SJCRH30 (cell line): ENCODE results near the gene HPCAL1. TPM values are rescaled to one million over a fixed set of nuclear protein-coding genes. Genes with fewer than 3 reads are reported as not detected.

Source experiments
- DNase-seq, 2 experiments: peaks; one replicate each; pipeline ENCODE4 v3.0.0-alpha.2; 2015 to 2020
- H3K27ac ChIP-seq: fragments of 250-450 bp; sonication (Bioruptor Pico); 2 replicates; pipeline ENCODE4 v1.5.1; 2020; ENCODE audit warnings: mild to moderate bottlenecking, moderate library complexity
- H3K27me3 ChIP-seq: fragments of 250-450 bp; sonication (Bioruptor Pico); 2 replicates; pipeline ENCODE4 v1.5.1; 2020; ENCODE audit warnings: mild to moderate bottlenecking, moderate library complexity
- H3K36me3 ChIP-seq: fragments of 250-450 bp; sonication (Bioruptor Pico); 2 replicates; pipeline ENCODE4 v1.5.1; 2020; ENCODE audit warnings: mild to moderate bottlenecking, moderate library complexity
- H3K4me1 ChIP-seq: fragments of 250-450 bp; sonication (Bioruptor Pico); 2 replicates; pipeline ENCODE4 v1.5.1; 2020; ENCODE audit warnings: mild to moderate bottlenecking, moderate library complexity
- H3K4me3 ChIP-seq: fragments of 250-450 bp; sonication (Bioruptor Pico); 2 replicates; pipeline ENCODE4 v1.5.1; 2020; ENCODE audit warnings: mild to moderate bottlenecking, moderate library complexity
- H3K9me3 ChIP-seq: fragments of 250-450 bp; sonication (Bioruptor Pico); replicated peaks from 2 replicates; pipeline ENCODE4 v1.5.1; 2020; ENCODE audit warnings: mild to moderate bottlenecking, moderate library complexity
- total RNA-seq: library from RNA; depleted of rRNA; stranded (reverse); fragments of >200 nt; shearing (Covaris generic); gene quantifications from 2 replicates; pipeline ENCODE4 v1.2.3, GENCODE V29; 2014

Gene HPCAL1
- total RNA-seq, 1 experiment from 2014 or later, result 52.4 TPM

DNA sequence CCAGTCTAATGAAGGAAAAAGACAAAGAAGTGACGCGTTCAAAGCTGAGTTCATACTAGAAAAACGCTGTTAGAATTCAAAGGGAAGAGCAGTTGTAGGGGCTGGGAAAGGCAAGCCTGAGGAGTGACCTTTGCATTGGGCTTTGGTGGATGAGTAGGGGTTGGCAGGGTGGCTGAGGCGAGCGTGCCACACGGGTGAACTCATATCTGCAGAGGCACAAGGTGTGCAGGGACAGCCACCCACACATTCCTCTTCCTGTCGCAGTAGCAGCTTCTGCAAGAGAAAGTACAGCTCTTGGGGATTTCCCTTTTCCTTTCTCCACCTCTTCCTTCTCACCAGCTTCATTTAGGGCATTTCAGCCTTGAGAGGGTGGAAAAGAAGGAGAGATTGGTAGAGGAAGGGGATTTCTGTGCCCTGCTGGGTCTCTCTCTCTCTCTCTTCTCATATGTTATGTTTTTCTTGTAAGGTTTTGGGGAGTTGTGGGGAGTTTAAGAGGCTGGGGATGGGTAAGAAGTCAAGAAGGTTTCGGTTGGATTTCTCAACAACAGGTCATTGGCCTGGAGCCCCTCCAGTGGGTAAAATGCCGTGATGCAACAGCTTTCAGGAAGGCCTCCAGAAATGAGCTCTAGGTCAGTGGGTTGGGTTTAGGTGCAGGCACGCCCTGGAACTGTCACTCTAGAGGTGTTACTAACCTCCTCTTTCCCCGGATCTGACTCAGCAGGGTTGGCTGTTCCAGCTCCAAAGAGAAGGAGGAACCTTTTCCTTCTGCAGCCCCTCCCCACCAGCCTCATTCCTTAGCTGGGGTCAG is 105.3 kb downstream of the HPCAL1 start:
- H3K27ac ChIP-seq, result no peak overlapping the region
- no peaks in the 10 kb centered on the region for H3K36me3 ChIP-seq
- no peak overlapping the region for H3K4me3 ChIP-seq
- no peaks in the 10 kb centered on the region for H3K9me3 ChIP-seq
- DNase-seq, result no peak
- H3K4me1 ChIP-seq, result peaks cover 28% of the 10 kb centered on the region
- no peaks in the 10 kb centered on the region for H3K27me3 ChIP-seq

DNA sequence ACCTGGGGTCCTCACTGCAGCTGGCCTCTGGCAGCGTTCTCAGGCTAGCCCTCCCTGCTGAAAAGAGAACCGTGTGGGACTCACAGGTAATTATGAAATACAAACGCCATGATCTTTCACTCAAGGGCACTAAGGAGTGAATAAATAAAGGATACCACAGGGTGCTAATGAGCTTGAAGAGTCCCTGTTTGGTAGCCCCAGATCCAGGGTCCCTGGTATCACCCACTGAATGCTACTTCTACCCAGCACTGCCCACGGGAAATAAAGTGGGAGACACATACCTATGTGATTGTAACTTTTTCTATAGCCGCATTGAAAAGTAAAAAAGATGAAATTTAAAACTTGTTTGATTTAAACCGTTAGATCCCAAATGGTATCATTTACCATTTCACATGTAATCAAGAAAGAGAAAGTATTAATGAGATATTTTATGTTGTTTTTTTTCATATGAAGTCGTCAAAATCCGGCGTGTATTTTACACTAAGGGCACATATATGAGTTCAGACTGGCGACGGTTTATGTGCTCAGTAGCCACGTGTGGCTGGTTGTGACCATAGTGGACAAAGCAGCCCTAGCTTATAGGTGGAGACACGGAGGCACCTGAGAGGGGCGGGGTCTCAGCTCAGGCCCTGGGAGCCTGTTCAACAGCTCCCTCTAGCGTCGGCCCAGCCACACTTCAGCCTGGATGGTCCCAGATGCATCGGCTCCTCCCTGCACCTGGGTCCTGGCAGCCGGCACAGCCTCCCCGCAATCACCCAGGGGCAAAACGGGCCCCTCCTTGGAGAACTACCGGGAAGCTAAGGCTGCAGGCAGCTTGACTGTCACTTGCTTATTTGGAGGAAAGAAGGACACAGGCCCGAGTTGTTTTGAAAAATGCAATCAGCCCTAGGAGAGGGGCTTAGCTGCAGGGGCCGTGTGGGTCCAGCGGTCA is 106.2 kb downstream of the HPCAL1 start:
- Histone ChIP-seq H3K9me3 (no peaks in the 10 kb centered on the region), H3K36me3 (no peaks in the 10 kb centered on the region), H3K27me3 (no peaks in the 10 kb centered on the region), H3K27ac (peak overlapping the region; percentile 100), H3K4me1 (peaks cover 36% of the 10 kb centered on the region), H3K4me3 (no peak overlapping the region)
- DNase-seq, result peak; percentile 85 to 95

DNA sequence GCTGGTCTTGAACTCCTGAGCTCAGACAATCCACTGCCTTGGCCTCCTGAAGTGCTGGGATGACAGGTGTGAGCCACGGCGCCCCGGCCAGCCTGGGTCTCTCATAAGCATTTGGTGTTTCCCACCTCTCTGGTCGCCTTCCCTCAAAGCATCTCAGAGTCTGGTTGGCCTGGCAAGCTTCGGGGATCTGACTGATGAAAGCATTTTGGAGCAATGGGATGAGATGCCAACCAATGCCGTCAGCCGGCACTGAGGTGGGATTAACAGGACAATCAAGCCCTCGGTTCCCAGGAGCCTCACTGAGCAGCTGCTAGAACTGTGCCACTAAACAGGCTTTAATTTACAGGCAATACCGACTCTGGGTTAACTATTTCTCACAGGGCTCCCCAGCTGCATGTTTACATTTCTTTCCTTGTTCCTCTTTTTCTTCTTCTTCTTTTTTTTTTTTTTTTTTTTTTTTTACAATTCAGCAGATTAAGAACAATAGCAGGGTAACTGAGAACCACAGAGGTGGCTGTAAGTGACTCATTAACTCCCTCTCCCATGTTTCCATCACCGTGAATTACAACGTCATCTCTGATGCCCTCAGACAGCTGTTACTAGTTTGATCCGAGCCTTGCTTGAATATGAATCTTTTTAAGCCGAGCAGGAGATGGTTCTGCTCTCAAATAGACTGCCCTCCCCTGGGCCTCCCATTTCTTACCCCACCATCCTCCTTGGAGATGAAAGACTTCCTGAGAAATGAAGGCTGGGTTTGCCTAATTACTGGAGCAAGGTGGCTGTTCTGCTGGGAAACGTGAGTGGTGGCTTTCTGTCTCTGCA is 107.5 kb downstream of the HPCAL1 start:
- H3K9me3 ChIP-seq, result no peaks in the 10 kb centered on the region
- DNase-seq, result peak; percentile 97 to 99
- H3K27ac ChIP-seq, result peak overlapping the region; percentile 100
- H3K36me3 ChIP-seq, result no peaks in the 10 kb centered on the region
- H3K27me3 ChIP-seq, result no peaks in the 10 kb centered on the region
- H3K4me3 ChIP-seq, result peak overlapping the region; percentile 50
- H3K4me1 ChIP-seq, result peaks cover 48% of the 10 kb centered on the region

DNA sequence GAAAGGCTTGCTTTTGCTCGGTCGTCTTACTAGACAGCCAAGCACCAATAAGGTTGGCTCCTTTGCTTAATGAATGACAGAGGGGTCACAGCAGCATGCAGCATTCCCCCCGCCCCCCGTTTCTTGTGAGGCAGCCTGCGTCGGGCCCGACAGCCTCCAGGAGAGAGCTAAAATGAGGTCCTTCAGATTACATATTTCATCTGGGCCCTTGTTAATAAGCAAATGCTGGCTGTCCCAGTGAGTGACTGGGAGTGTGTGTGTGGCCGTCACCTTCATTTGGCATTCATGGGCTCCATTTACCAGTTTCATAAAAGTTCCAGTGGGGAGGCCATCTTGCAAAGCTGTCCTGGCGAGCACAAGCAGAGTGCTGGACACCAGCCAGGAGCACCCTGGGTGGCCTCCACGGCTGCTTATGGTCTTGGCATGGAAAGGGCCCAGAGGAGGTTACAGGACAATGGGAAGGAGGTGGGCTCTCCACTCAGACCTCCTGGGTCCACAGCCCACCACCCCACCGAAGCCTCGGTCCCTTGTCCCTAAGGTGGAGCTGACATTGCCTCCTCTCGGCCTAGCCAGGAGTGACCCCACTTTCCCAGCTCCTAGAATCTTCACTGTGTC is 108.2 kb downstream of the HPCAL1 start:
- Histone ChIP-seq H3K36me3 (no peaks in the 10 kb centered on the region), H3K4me1 (peaks cover 55% of the 10 kb centered on the region), H3K4me3 (peak overlapping the region; percentile 50), H3K9me3 (no peaks in the 10 kb centered on the region), H3K27me3 (no peaks in the 10 kb centered on the region), H3K27ac (peak overlapping the region; percentile 100)
- DNase-seq, result peak; percentile 98 to 99

DNA sequence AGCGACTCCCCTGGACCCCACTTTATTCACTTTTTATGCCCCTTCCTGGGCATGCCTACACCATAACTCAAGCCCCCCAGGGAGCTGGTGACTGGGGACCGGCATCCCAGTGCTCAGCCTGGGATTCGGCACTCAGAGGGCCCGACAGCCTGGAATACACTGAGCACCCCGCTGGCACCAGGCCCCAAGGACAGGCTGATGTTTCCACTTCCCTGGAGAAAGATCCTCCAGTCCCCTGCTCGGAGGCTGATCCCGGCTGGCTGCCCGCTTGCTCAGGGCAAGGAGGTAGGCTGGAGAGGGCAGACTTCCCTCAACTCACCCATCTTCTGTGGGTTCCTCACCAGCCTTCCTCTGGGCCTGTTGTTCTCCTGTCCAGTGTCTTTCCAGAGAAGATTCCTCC is 108.9 kb downstream of the HPCAL1 start:
- Histone ChIP-seq H3K27me3 (no peaks in the 10 kb centered on the region), H3K9me3 (no peaks in the 10 kb centered on the region), H3K4me1 (peaks cover 56% of the 10 kb centered on the region), H3K27ac (peak overlapping the region; percentile 100), H3K36me3 (no peaks in the 10 kb centered on the region), H3K4me3 (peak overlapping the region; percentile 50)
- DNase-seq, result peak in 1 of 2 experiments; percentile 62

DNA sequence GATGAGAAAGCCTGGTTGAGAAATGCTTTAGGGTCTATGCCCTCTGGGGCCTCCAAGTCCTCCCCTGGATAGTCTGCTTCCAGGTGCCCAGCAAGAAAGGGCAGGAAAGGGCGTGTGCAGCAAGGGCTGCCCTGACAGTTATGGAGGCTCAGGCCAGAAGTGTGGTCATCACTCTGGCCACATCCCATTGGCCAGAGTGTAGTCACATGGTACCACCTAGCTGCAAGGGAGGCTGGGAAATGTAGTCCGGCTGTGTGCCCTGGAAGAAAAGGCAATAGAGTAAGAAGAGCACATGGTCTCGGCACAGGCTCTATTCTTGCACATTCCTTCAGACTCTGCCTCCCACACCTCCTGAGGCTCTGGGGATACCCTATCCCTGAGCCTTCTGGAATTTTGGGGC is 109.7 kb downstream of the HPCAL1 start:
- H3K27me3 ChIP-seq, result no peaks in the 10 kb centered on the region
- H3K4me3 ChIP-seq, result no peak overlapping the region
- DNase-seq, result peak; percentile 76 to 84
- no peaks in the 10 kb centered on the region for H3K9me3 ChIP-seq
- peak overlapping the region; percentile 100 for H3K27ac ChIP-seq
- H3K4me1 ChIP-seq, result peaks cover 56% of the 10 kb centered on the region
- H3K36me3 ChIP-seq, result no peaks in the 10 kb centered on the region

DNA sequence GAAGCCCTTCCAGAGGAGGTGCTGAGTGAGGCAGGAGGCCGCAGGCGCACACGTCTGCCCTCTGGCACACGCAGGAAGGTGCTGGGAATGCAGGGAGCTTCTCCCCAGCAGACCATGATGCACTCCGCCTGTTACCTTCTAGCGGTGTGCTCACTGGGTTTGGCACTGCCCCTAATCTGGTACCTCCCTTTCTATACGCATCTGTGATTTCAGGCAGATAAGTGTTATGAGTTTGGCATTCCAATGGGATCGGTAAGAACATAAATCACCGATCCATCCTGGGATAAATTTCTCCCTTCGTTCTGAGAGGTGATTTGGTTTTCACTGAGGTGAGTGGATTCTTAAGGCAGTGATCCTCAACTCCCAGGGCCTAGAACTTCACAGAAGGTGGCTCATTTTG is 110.8 kb downstream of the HPCAL1 start:
- Histone ChIP-seq H3K9me3 (no peaks in the 10 kb centered on the region), H3K27ac (peak overlapping the region; percentile 100), H3K27me3 (no peaks in the 10 kb centered on the region)

DNA sequence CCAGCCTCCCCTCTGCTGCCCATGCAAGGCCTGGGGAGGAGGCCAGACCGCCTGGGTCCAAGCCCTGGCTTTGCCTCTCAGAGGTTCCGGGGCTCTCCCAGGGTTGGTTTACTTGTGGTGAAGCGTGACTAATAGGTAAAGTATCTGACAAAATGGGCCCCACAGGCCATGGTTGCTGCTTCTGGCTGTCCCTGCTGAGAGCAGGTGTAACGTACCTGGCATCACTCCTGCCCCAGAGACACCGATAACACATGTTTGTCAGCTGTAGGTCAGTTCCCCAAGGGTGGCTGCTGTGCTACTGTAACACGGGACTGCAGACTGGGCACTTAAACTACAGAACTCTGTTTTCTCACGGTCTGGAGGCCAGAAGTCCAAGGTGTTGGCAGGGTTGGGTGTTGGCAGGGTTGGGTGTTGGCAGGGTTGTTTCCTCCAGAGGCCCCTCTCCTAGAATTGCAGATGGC is 111.3 kb downstream of the HPCAL1 start:
- DNase-seq, result peak; percentile 80 to 90
- Histone ChIP-seq H3K27ac (peak overlapping the region; percentile 100), H3K4me3 (no peak overlapping the region), H3K9me3 (no peaks in the 10 kb centered on the region), H3K27me3 (no peaks in the 10 kb centered on the region), H3K4me1 (peaks cover 56% of the 10 kb centered on the region), H3K36me3 (no peaks in the 10 kb centered on the region)

More for the DNA sequence above, 110.8 kb downstream of the HPCAL1 start:
- Histone ChIP-seq H3K36me3 (no peaks in the 10 kb centered on the region), H3K4me3 (no peak overlapping the region), H3K4me1 (peaks cover 56% of the 10 kb centered on the region)
- no peak for DNase-seq

DNA sequence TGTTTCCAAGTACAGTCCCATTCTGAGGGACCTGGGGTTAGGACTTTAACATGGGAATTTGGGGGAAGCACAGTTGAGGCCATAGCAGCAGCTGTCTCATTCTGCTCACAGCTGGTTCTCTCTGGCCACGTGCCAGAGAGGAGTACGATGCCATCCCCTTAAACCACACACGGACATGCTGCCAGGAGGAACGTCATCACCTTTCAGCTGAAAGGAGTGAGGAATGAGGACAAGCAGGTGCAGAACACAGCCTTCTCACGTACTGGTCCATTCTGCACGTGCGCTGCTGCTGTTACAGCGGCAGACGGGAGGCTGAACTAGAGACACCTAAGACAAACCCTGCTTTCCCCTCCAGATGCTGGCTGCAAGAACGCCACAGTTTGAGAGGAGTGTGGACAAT is 111.9 kb downstream of the HPCAL1 start:
- Histone ChIP-seq H3K36me3 (no peaks in the 10 kb centered on the region), H3K4me3 (no peak overlapping the region), H3K27me3 (no peaks in the 10 kb centered on the region), H3K4me1 (peaks cover 53% of the 10 kb centered on the region), H3K9me3 (no peaks in the 10 kb centered on the region), H3K27ac (peak overlapping the region; percentile 100)
- DNase-seq, result peak; percentile 94 to 99

DNA sequence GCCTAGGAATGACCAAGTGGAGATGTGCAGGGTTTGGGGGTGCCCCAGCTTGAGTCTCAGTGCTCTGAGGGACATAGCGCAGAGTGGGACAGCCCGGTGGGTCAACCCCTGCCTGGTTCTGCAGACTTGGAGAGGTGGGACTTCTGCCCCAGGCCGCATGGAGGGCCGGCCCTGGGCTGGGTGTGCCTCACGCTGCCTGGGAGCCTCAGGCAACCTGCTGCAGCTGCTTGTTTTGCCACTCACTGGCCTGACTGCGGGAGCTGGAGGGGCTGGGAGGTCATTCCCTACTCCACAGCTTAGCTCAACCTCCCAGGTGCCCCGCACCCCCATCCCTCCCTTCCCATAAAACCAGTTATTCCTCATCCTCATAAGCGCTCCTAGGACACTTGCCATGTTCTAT is 112.3 kb downstream of the HPCAL1 start:
- no peak overlapping the region for H3K4me3 ChIP-seq
- H3K36me3 ChIP-seq, result no peaks in the 10 kb centered on the region
- no peaks in the 10 kb centered on the region for H3K27me3 ChIP-seq
- no peaks in the 10 kb centered on the region for H3K9me3 ChIP-seq
- peak overlapping the region; percentile 100 for H3K27ac ChIP-seq
- H3K4me1 ChIP-seq, result peaks cover 53% of the 10 kb centered on the region
- peak; percentile 78 to 86 for DNase-seq

DNA sequence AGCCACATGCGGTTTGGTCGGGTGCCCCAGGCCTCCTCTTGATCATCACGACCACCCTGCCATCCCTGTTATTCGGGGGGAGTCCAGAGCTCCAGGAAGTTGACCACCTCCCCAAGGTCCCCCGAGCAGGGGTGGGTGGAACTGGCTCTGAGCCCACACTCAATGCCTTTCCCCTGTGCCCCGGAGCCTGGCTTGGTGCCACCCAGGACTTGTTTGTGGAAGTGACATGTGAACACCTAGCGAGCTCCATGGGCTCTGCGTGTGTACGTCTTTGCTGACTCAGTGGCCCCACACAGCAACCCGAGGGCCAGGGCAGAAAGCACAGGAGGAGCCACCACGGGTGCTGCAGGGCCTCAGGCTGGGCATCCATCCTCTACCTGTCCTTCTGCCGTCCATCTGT is 112.9 kb downstream of the HPCAL1 start:
- no peak overlapping the region for H3K4me3 ChIP-seq
- H3K4me1 ChIP-seq, result peaks cover 50% of the 10 kb centered on the region
- H3K27me3 ChIP-seq, result no peaks in the 10 kb centered on the region
- no peaks in the 10 kb centered on the region for H3K9me3 ChIP-seq
- H3K36me3 ChIP-seq, result no peaks in the 10 kb centered on the region; the same call in 1 of the 2 replicates
- DNase-seq, result no peak
- peak overlapping the region; percentile 100 for H3K27ac ChIP-seq

DNA sequence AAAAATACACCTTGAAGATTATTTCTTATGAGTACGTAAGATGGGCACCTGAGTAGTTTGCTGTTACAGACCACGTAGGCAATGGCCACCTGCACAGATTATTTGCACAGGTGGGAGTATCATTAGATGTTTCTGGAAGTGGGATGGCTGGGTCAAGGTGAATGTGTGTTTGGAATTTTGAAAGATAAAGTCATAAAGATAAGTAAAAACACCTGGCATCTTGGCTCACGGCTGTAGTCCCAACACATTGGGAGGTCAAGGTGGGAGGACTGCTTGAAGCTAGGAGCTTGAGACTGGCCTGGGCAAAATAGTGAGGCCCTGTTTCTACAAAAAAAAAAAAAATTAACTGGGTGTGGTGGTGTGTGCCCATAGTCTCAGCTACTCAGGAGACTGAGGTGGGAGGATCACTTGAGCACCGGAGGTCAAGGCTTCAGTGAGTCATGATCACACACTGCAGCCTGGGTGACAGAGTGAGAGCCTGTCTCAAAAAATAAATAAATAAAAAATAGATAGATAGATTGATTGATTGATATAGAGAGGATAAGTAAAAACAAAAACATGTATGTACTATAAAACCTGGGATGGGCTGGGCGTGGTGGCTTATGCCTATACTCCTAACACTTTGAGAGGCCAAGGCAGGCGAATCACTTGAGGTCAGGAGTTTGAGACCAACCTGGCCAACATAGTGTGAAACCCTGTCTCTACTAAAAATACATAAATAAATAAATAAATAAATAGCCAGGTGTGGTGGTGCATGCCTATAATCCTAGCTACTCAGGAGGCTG is 115.0 kb downstream of the HPCAL1 start:
- no peak for DNase-seq
- H3K27ac ChIP-seq, result no peak overlapping the region
- H3K4me1 ChIP-seq, result peaks cover 32% of the 10 kb centered on the region
- H3K9me3 ChIP-seq, result no peaks in the 10 kb centered on the region
- H3K4me3 ChIP-seq, result no peak overlapping the region
- H3K36me3 ChIP-seq, result no peaks in the 10 kb centered on the region; the same call in 1 of the 2 replicates
- H3K27me3 ChIP-seq, result no peaks in the 10 kb centered on the region

DNA sequence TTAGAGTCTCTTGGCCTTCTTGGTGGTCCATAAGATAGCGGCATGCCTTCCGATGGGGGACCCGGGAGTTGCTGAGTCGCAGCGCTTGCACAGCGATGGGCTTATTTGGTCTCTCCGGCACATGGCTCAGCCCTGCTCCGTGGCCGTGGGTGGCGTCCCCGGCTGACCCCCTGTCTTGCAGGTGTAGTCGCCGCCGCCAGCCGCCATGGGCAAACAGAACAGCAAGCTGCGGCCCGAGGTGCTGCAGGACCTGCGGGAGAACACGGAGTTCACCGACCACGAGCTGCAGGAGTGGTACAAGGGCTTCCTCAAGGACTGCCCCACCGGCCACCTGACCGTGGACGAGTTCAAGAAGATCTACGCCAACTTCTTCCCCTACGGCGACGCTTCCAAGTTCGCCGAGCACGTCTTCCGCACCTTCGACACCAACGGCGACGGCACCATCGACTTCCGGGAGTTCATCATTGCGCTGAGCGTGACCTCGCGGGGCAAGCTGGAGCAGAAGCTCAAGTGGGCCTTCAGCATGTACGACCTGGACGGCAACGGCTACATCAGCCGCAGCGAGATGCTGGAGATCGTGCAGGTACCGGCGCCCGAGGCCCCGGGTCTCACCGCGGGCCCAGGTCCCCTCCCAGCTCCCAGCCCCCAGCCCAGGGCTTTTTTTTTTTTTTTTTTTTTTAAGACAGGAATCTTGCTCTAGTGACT is 117.0 kb downstream of the HPCAL1 start:
- Histone ChIP-seq H3K27ac (no peak overlapping the region), H3K36me3 (no peaks in the 10 kb centered on the region; the same call in 1 of the 2 replicates), H3K9me3 (no peaks in the 10 kb centered on the region), H3K4me3 (no peak overlapping the region), H3K27me3 (no peaks in the 10 kb centered on the region), H3K4me1 (peaks cover 13% of the 10 kb centered on the region)
- no peak for DNase-seq
